SHP77 (cell line): ENCODE measurements around the gene PLEKHG5.
"Not testable (repeated sequence)": the region's sequence is repeated elsewhere in the genome, so short reads cannot be mapped to it uniquely, and the experiment has no call there.

Source experiments
- DNase-seq, 2 experiments: peaks; one replicate each; lab custom pipeline; 2025; lab: John Stamatoyannopoulos, UW

Gene PLEKHG5

DNA sequence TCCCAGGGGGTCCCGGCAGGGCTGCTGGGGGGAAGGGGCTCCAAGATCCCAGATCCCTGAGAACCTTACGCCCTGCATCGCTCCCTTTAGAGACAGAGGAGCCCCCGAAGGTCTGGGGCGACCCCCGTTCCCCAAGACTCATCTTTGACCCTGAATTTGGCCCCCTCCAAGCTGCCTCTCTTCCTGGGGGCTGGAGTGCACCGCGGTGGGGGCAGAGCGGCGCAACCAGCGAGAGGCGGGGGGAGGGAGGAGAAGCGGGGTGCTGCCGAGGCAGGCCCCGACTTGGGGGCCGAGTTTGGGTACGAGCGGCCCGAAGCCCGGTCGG is 5.4 kb upstream of the PLEKHG5 start:
- DNase-seq, result no peak

DNA sequence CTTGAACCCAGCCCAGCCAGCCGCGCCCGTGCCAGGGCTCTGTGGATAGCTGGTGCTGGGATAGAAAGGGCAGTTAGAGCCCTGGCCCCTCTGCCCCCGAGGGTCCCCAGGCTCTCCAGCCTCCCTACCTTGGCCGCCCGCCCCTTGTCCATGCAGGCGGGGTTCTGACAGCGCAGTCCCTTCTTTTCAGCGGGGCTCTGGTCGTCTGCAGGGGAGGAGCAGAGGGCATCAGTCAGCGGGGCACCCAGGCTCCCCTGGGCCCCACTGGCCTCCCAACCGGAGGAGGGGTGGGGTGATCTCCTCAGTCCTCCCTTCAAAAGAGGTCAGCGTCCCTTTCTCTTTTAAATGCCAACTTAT is 4.9 kb upstream of the PLEKHG5 start:
- no peak for DNase-seq

DNA sequence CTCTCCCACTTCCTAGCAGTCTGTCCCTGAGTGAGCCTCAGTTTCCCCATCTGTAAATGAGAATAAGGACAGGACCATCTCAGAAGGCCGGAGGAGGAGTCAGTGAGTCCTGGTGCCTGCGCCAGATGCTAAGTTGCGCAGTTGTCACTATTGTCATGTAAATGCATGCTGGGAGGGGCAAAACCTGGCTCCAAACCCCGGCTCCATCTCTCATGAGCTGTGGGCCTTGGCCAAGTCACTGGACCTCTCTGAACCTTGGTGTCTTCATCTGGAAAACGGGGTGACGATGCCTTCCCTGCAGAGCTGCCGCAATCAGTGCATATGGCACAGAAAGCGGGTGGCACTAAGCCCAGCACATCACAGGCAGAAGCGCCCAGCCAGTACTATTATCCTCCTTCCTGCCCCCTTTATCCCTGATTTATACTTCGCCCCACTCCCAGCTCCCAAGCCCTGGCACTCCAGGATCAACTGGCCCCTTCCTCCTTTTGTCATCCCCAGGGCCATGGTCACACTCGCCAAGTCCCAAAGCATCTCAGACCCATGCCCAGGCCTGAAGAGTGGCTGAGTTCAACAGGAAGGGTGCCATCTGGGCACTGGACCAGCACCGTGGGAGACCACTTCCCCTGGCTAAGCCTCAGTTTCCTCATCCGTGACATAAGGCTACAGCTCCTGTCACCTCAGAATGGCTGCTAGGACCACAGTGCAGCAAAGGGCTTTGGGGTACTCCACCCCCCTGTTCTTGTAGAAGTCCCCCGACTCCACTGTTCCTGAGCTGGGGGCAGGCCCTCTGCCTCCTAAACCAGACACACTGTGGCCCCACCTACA is 4.3 kb upstream of the PLEKHG5 start:
- DNase-seq, result no peak

DNA sequence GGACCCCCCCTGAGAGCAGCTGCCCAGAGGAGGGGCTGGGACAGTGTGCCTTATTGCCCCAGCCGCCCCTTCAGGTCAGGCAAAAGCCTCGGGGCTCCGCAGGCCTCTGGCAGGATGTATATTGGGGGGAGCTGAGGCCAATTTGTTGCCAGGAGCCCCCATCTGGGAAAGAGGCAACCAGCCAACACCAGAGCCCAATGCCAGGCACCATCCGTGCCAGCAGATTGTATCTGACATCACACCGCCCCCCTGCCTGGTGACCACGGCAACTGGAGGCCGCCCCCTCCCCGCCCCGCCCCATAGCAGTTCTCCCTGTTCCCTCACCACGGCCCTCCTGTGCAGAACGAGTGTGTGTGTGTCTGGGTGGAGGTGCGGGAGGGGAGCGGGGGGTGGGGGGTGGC is 3.6 kb upstream of the PLEKHG5 start:
- no peak for DNase-seq

DNA sequence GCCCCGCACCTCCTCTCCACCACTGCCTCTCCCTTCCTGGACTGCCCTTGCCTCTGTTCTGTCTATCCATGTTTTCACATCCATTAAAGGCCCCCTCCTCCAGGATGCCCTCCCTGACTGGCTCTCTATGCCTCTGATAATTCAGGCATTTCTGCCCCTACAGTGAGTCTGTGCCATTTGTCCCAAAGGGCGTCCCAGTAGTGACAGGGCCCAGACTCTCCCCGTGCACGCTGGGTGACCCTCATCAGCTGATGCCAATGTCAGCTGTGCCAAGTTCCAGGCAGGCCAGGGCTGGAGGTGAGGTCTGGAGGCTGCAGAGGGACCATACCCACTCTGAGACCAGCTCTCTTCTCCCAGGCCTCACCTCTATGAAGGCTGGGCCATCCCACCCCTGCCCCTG is 3.2 kb upstream of the PLEKHG5 start:
- DNase-seq, result no peak

DNA sequence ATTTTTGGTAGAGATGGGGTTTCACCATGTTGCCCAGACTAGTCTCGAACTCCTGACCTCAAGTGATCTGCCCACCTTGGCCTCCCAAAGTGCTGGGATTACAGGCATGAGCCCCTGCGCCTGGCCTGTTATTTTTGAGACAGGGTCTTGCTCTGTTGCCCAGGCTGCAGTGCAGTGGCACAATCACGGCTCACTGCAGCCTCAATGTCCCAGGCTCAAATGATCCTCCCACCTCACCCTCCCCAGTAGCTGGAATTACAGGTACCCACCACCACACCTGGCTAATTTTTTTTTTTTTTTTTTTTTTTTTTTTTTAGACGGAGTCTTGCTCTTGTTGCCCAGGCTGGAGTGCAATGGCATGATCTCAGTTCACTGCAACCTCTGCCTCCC is 2.4 kb upstream of the PLEKHG5 start:
- not testable (repeated sequence) for DNase-seq

DNA sequence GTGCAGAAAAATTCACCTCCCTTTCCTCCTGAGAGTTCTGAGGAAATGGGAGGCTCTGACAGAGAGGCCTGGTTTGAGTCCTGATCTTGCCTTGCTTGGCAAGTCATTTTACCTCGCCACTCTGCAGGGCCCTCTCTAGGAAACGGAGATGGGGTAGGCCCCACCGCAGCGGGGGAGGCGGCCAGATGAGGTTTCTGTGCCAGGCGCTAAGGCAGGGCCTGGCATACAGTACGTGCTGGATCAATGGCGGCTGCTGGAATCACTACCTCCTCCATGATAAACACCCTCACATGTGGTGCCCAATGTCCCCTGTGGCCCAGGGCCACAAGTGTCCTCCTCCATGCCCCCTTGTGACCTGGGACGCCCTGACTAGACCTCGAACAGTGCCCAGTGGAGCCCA is 499 bp upstream of the PLEKHG5 start:
- no peak for DNase-seq

DNA sequence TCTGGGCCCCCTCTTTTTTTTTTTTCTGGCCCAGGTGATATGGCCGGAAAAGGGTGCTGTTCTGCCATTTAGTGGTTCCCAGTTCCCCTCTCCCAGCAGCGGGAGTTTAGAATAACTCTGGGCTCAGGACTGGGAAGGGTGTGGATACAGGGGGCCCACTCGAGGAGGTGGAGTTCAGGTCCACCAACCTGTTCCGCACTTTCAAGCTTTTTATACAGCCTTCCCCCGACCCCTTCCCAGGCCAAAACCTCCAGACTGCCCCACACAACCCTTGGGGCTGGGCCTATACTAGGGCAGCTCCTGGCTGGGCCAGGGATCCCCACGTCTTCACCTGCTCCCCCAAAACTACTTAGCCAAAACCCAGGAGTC is 402 bp downstream of the PLEKHG5 start:
- DNase-seq, result no peak

DNA sequence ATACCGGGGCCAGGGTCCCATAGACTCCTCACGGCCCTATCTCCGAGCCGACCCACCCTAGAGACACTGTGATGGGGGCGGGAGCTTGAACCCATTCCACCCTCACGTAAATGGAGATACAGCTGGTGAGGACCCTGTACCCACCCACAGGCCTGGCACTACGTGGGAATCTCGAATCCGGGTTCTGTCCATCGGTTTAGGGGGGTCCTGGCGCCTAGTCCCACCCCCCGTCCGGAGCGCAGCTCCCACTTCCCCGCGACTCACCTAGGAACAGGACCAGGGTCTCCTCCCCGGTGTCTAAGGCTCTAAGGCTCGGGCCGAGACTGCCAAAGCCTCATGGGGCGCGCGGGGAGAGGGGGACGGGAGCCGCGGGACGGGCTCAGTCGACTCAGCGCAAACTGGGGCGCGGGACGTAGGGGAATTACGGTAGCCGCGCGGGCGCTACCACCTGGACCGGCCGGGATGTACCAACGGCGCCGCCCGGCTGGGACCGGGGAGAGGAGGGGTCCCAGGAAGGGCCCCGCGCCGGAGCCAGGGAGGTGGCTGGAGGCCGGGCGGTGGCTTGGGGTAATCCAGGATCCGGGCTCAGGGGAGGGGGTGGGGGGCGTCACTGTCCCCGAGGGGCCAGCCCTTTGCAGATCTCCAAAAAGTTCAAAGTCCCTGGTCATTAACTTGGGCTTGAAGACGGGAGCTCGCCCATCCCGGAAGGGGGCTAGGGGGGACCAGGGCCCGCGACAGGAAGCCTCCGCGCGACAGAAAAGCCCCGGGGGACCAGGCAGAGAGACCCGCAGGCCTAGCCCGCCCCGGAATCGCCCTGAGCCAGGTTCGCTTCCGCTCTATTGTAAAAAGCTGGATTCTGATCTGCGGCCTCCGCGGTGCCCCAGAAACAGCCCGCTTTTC is 1.0 kb downstream of the PLEKHG5 start:
- peak in 1 of 2 experiments; percentile 48 for DNase-seq

DNA sequence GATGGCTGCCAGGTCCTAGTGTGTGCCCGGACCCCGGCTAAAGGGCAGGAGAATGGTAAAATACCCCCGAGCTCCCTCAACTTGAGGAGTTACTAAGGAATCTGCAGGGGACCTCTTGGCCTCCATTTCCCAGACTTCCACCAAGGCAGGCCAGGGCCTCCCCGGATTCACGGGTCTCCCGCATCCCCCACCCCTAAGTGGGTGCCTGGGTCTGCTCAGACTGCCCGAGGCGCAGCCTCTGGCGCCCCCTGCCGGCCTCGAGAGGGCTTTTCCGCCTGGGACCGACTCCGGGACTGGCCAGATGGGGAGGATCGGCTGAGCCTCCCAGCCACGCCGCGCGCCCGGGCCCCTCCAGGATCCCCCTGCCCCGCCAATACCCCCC is 1.7 kb downstream of the PLEKHG5 start:
- DNase-seq, result peak; percentile 42 to 73

DNA sequence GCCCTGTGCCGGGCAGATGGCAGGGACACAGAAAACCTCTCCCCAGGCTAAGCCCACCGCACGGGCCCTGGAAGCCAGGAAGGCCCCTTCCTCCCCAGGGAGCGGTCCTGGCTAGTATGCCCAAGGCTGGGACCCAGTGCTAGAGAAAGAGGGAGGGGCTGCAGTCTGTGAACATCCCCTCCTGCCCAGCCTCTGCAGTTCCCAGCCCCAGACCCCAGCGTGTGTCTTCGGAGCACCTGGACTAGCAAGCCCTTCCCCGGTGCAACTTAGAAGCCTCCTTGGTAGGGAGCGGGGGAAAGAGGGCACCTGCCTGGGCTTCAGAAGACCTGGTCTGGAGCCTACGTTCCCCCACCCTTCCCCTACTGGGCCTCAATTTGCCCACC is 2.1 kb downstream of the PLEKHG5 start:
- DNase-seq, result no peak

DNA sequence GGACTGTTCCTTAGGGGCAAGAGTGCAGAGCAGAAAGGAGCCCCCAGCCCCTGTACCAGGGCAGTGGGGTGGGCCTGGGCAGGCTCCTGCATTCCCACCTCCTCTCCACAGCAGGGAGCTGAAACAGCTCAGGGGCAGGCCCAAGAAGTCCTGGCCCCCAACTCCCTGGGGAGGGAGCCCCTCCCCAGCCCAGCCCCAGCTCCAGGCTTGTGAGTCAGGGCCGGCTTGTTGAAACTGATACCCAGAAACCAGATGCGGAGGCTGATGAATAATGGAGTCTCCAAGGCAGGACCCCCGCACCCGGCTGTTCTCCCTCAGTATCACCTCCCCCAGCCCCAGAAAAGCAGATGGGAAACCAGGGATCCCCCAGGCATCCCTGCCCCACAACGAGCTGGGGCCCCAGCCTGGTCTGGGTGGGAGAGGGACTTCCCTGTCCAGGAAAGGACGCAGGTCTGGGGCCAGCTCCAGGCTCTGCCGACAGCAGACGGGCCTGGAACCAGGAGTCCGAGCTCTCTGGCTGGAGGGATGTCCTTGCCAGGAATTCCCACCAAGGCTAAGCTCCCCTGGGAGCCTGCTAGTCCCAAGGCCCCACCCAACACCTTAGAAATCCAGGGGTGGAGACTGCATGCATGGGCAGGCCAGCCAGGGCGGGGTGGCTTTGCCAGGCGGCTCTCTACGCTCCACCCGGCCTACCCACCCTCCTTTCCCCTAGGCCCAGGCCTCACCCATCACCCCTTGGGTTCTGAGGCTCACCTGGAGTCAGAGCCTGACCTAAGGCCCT is 2.7 kb downstream of the PLEKHG5 start:
- no peak for DNase-seq

DNA sequence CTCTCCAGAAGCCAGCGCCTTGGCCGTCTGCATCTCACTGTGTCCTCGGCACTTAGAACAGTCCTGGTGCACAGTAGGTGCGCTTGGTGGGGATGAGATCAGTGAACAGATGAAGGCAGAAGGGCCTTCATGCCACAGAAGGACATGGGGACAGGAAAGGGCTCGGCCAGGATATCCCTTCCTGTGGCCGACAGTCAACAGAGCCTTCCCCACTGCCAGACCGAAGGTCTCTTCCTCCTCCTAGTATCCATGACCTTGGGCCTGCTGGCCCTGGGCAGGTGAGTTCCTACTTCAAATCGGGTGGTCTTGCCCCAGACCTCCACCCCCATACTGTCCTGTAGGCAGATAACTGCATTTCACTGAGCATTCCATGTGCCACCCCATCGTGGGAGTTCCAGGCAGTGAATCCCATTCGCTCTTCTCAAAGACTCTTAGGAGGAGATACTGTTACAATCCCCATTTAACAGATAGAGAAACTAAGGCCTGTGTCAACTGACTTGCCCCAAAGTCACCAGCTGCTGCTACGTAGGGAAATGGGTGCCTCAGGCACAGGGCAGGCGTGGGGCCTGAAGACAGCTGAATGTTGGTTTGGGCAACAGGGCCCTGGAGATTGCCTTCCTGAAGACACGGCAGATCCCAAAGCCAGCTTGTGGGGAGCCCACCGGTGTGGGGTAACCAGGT is 3.5 kb downstream of the PLEKHG5 start:
- no peak for DNase-seq

DNA sequence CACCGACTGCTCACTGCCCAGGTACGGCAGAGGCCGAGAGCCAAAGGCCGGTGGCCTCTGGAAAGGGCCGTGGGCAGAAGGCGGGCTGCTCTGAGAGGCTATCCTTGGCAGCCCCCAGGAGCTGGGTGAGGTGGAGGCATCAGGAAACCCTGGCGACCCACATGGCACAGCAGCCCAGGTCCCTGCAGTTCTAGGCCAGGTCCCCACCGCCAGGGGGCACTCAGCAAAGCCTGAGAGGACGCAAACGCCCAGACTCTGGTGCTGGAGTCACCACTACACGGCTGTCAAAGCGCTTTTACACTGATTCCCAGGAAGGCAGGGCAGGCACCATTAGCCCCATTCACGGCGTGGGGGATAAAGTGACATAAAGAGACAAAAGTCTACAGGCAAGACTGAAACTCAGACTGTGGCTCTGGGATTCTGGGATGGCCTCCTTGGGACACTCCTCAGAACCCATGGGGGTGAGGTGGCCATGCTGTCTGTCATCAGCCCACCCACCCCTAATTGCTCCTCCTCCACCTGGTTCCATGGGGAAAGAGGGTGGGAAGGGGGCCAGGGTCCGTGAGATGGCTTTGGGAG is 4.9 kb downstream of the PLEKHG5 start:
- peak; percentile 73 to 90 for DNase-seq

DNA sequence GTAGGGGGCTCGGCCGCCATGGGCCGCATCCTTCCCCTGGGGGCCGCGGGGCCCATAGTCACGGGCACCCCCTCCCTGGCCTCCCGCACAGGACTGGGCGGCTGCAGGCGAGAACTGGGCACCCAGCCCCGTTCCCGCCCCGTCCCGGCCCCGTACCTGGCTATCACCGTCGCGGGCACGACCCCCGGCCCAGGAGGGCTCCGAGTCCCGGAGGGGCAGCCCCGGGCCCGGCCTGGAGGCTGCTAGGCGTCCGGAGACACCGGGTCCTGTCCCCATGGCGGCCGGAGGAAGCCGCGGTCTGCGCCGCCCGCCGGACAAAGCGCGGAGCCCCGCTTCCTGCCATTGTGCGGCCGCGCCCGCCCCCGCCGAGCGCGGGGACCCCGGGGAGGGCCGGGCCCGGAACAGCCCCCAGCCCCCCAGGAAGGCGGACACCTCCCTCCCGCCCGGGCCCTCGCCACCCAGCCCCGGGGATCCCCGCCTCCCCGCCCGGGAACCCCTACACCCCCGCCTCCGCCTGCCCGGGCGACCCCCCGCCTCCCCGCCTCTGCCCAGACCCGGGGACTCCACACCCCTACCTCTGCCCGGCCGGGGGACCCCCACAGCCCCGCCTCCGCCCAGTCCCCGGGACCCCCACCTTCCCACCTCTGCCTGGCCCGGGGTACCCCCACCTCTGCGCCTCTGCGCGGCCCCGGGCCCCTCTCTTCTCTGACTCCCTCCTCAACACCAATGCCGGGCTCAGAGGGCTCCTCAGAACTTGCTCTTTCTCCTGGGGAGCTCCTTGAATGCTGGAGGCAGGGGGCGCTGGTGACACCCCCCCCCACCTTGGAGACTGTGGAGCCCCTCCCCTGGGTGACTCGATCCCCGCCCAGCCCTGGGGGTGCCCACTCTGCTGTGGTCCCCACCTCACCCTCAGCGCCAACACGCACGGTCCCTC is 6.0 kb downstream of the PLEKHG5 start:
- no peak for DNase-seq

DNA sequence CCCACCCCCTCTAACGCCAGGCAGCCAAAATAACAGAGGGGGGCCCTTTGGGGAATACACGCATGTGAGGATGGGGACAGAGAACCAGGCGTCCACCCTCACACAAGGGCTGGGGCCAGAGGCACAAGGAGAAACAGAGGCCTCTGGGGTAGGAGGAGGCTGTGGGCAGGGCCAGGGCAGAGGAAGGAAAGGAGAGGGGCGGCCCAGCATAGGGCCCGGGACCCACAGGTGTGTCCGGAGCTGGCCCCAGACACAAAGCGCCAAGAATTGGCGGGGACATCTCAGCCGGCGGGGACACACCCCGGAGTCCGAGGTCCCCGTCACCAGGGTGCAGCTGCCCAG is 6.7 kb downstream of the PLEKHG5 start:
- no peak for DNase-seq

DNA sequence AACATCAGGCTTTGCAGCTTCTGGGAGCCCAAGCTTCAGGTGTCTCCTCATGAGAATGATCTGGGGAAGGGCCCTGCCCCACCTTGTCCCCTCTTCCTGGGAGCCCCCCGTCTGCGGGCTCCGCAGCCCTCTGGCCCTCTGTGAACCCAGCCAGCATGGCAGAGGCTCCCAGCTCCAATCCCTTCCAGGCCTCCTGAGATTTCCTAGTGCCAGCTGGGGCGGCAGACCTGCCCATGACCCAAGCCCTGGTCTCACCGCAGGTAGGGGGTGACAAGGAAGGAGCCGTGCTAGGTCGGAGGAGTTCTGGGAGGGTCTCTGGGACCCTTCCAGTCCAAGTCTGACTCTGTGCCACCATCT is 7.7 kb downstream of the PLEKHG5 start:
- DNase-seq, result no peak

DNA sequence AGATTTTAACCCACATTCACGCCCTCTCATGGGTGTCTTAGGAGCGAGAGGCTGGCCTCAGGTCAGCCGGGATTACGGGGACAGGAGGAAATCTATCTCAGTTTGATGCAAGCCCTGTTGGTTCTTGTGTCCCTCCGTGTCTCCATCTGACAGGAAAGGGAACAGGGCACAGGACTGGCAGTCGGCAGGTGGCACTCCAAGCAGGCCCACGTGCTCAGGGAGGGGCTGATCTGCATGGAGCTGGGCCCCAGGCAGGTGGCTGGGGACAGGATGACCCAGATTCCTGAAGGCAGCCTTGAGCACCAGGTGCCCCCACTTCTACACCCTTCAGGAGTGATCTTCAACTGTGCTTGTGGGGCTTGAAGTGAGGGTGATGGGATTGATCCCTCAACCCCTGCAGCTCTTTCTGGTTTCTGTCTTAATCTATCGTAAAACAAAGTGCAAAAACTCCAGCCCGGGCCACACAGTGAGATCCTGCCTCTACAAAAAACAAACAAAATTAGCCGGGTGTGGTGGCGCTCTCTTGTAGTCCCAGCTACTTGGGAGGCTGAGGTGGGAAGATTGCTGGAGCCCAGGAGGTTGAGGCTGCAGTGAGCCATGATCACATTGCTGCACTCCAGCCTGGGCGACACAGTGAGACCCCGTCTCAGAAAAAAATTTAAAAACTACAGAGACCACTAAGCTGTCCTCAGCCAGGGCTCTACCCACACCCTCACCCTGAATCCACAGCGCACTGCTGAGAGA is 8.3 kb downstream of the PLEKHG5 start:
- peak; percentile 51 to 68 for DNase-seq

DNA sequence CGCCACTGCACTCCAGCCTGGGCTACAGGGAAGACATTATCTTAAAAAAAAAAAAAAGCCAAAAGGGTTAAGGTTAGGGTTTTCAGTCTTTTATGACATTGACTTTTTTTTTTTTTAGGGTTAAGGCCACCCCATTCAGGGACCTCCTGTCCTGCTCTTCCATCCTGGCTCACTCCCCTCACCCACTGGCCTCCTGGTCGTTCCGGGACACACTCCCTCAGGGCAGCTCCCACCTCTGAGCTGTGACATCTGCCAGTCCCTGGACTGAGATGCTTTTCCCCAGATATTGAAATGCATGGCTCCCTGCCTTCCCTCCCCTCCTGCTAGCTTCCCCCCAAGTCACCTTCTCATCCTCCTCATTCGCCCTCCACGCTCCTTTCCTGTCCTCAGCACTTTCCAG is 9.6 kb downstream of the PLEKHG5 start:
- DNase-seq, result no peak
